Type B pancreatic cell (in vitro differentiated cells): ENCODE results near the gene PRM3. TPM values are rescaled to one million over a fixed set of nuclear protein-coding genes. Genes with fewer than 3 reads are reported as not detected.
A peak's percentile ranks its signal among the peaks of the same experiment; 100 is the strongest.

ENCODE experiments used
- DNase-seq: peaks from one replicate; pipeline ENCODE4 v3.0.0; 2021; ENCODE audit warnings: mixed read lengths; ENCODE audit not compliant: unreplicated experiment; ENCODE audit errors: extremely low spot score
- H3K27ac Mint-ChIP-seq: 2 replicates; pipeline ENCODE4 v1.8.0; 2021; ENCODE audit warnings: mild to moderate bottlenecking, mixed read lengths
- H3K27me3 Mint-ChIP-seq: 2 replicates; pipeline ENCODE4 v1.8.0; 2021; ENCODE audit warnings: mixed read lengths
- H3K36me3 Mint-ChIP-seq: 2 replicates; pipeline ENCODE4 v1.8.0; 2021; ENCODE audit warnings: mixed read lengths
- H3K4me1 Mint-ChIP-seq: one replicate; pipeline ENCODE4 v1.8.0; 2021; ENCODE audit warnings: mixed read lengths; ENCODE audit not compliant: unreplicated experiment
- H3K4me3 Mint-ChIP-seq: 2 replicates; pipeline ENCODE4 v1.8.0; 2021; ENCODE audit warnings: mild to moderate bottlenecking, mixed read lengths
- H3K9me3 Mint-ChIP-seq: 2 replicates; pipeline ENCODE4 v1.8.0; 2021; ENCODE audit warnings: mixed read lengths
- total RNA-seq: library from RNA; stranded (reverse); gene quantifications from 2 replicates; pipeline ENCODE4 v1.2.1, GENCODE V29; 2021; ENCODE audit warnings: low replicate concordance
- TF ChIP-seq, protein P1 (sequence below): fragments of 200-600 bp; sonication (generic); conservative IDR thresholded peaks from 2 replicates; pipeline ENCODE4 v1.5.0; 2021; ENCODE audit warnings: antibody characterized with exemption, mild to moderate bottlenecking

Gene PRM3
- total RNA-seq, 1 donor from 2014 or later: not detected

DNA sequence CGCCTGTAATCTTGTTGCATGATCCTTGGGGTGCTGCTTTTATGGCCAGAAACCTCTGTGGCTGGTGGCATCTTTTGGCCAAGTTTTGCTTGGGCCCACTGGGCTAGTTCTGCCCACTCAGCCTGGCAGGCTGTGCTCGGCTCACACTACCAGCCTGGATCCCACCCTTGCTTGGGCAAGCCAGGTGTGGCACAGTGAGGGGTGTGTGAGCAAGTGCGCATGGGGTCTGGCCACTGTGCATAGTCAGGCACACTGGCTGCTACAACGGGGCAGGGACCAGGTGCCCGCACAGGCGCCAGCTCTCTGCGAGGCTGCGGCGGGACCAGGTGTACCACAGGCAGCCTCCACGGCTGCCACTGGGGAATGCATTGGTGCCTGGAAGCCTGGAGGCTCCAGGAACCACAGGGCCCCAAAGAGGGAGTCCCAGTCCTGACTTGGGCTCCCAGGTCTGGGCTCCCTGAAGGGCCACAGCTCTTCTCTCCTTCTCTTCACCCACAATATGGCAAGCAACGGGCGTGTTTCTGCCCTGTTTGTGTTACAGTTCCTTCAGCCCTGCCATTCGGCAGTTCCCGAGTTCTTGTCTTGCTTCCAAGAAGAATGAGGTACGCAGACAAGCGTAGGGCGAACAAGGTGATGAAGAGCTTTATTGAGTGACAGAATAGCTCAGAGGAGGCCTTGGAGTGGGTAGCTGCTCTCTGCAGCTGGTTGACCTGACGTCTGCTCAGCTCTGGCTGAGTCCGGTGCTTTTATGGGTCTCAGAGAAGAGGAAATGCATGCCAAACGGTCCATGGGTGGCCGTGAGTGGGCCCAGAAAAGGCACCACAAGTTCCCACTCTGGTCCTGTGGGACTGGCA, 34.4 kb upstream of the PRM3 start:
- H3K4me1 Mint-ChIP-seq: peaks cover 19% of the 10 kb centered on the region
- DNase-seq: no peak
- H3K27me3 Mint-ChIP-seq: no peaks in the 10 kb centered on the region
- no peak overlapping the region for H3K27ac Mint-ChIP-seq
- H3K4me3 Mint-ChIP-seq: no peak overlapping the region
- no peaks in the 10 kb centered on the region for H3K36me3 Mint-ChIP-seq
- TF ChIP-seq, protein P1, sequence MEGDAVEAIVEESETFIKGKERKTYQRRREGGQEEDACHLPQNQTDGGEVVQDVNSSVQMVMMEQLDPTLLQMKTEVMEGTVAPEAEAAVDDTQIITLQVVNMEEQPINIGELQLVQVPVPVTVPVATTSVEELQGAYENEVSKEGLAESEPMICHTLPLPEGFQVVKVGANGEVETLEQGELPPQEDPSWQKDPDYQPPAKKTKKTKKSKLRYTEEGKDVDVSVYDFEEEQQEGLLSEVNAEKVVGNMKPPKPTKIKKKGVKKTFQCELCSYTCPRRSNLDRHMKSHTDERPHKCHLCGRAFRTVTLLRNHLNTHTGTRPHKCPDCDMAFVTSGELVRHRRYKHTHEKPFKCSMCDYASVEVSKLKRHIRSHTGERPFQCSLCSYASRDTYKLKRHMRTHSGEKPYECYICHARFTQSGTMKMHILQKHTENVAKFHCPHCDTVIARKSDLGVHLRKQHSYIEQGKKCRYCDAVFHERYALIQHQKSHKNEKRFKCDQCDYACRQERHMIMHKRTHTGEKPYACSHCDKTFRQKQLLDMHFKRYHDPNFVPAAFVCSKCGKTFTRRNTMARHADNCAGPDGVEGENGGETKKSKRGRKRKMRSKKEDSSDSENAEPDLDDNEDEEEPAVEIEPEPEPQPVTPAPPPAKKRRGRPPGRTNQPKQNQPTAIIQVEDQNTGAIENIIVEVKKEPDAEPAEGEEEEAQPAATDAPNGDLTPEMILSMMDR: no peak
- H3K9me3 Mint-ChIP-seq: no peaks in the 10 kb centered on the region

DNA sequence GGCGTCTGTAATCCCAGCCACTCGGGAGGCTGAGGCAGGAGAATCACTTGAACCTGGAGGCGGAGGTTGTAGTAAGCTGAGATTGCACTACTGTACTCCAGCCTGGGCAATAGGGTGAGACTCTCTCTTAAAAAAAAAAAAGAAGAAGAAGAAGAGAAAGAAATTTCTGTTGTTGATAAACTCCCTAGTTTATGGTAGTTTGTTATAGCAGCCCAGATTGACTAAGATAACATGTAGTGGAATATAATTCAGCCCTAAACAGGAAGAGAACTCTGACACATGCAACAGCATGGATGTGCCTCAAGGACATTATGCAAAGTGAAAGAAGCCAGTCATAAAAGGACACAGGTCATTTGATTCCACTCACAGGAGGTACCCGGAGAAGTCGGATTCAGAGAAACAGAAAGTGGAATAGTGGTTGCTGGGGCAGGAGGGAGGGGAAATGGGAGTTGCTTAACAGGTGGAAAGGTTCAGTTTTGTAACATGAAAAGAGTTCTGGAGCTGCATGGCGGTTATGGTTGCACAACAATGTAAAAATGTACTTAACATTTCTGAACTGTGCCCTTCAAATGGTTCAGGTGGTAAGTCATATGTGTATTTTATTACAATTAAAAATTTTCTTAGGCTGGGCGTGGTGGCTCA, 33.7 kb upstream of the PRM3 start:
- TF ChIP-seq, protein P1: no peak
- H3K4me3 Mint-ChIP-seq: no peak overlapping the region
- no peaks in the 10 kb centered on the region for H3K36me3 Mint-ChIP-seq
- DNase-seq: no peak
- no peaks in the 10 kb centered on the region for H3K9me3 Mint-ChIP-seq
- H3K27me3 Mint-ChIP-seq: no peaks in the 10 kb centered on the region
- H3K27ac Mint-ChIP-seq: peak overlapping the region; percentile 41
- H3K4me1 Mint-ChIP-seq: peaks cover 18% of the 10 kb centered on the region

DNA sequence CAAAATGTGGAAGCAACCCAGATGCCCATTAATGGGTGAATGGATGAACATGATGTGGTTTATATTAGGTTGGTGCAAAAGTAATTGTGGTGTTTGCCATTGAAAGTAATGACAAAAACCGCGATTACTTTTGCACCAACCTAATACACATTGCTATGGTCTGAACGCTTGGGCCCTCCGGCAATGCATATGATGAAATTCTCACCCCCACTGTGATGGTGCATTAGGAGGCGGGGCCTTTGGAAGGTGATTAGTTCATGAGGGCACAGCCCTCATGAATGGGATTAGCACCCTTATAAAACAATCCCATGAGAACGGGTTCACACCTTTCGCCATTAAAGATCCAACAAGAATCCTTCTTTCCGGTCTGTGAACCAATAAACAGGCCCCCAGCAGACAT, 33.0 kb upstream of the PRM3 start:
- TF ChIP-seq, protein P1: no peak
- no peak for DNase-seq
- H3K4me1 Mint-ChIP-seq: peaks cover 18% of the 10 kb centered on the region
- no peaks in the 10 kb centered on the region for H3K27me3 Mint-ChIP-seq
- H3K4me3 Mint-ChIP-seq: no peak overlapping the region
- no peaks in the 10 kb centered on the region for H3K36me3 Mint-ChIP-seq
- H3K9me3 Mint-ChIP-seq: no peaks in the 10 kb centered on the region
- no peak overlapping the region for H3K27ac Mint-ChIP-seq

DNA sequence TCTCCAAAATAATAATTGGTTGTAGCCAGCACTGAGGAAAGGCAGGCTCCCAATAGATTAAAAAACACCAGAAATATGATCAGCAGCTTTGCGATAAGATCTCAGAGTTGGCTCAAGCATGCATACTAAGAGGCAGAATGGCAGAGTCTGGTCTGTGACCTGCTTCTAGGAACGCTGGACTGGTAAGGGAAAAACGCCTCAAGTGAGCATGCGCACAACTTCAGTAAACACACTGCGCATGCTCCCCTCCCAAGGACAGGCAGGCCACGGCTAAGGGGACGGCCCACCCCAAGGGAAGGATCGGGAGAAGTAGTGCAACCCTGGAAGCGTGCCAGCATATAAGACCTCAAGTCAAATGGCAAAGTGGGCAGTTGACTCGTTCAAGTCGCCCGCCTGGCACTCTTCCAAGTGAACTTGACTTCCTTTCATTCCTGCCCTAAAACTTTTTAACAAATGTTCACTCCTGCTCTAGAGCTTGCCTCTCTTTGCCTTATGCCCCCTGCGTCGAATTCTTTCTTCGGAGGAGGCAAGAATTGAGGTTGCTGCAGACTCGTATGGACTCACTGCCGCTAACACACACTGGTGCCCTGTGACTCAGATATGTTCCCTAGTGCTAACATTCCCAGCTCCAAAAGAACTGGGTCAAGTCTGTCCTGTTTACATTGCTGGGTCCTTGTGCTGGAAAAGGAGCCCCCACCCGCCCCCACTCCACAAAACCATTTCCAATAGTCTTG, 30.1 kb upstream of the PRM3 start:
- peak overlapping the region; percentile 54 for H3K27ac Mint-ChIP-seq

DNA sequence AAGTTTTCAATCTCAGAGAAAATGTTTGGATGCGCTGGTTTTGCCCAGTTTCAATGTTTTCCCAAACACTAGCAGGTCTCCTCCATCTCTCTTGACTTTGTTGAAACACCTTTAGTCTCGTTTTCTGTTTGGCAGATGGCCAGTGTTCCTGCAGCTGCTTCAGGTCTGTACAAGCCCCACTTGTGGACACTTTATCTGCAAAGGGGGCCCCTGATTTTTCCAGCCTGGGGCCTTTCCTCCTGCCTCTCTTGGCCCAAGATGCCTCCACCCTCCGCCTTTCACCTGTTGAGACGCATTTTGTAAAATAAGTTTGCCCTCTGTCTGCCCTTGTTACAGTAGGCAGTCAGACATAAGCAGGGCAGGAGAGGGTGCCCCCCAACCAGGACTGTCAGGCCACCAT, 29.5 kb upstream of the PRM3 start:
- peaks cover 18% of the 10 kb centered on the region for H3K4me1 Mint-ChIP-seq
- no peaks in the 10 kb centered on the region for H3K27me3 Mint-ChIP-seq
- peak overlapping the region; percentile 57 for H3K4me3 Mint-ChIP-seq
- no peak for DNase-seq
- no peaks in the 10 kb centered on the region for H3K36me3 Mint-ChIP-seq
- TF ChIP-seq, protein P1: no peak
- no peaks in the 10 kb centered on the region for H3K9me3 Mint-ChIP-seq
- H3K27ac Mint-ChIP-seq: peak overlapping the region; percentile 54

More for the DNA sequence above, 30.1 kb upstream of the PRM3 start:
- DNase-seq: no peak
- H3K9me3 Mint-ChIP-seq: no peaks in the 10 kb centered on the region
- H3K4me3 Mint-ChIP-seq: peak overlapping the region; percentile 57
- H3K27me3 Mint-ChIP-seq: no peaks in the 10 kb centered on the region
- TF ChIP-seq, protein P1: no peak
- H3K4me1 Mint-ChIP-seq: peaks cover 18% of the 10 kb centered on the region
- no peaks in the 10 kb centered on the region for H3K36me3 Mint-ChIP-seq
